ENCODE measurements around the gene PSMA5. TPM values are rescaled to one million over a fixed set of nuclear protein-coding genes. Genes with fewer than 3 reads are reported as not detected.
"Not testable (repeated sequence)": the region's sequence is repeated elsewhere in the genome, so short reads cannot be mapped to it uniquely, and the experiment has no call there.

PSMA5 gene
- total and polyA plus RNA-seq, 5 experiments from 2014 or later, result 71.1 to 93.9 (median 74.5) TPM

- Mint-ChIP-seq H3K4me3 (no peak overlapping the region), H3K36me3 (peaks cover 0 to 13% (median 6%) of the 10 kb centered on the region in 3 donors), H3K27me3 (peaks cover 16 to 46% (median 31%) of the 10 kb centered on the region in 5 donors), H3K9me3 (peaks cover 0 to 26% (median 13%) of the 10 kb centered on the region in 9 donors), H3K4me1 (peaks cover 0 to 2% (median 0%) of the 10 kb centered on the region in 4 donors), H3K27ac (peak overlapping the region in 1 of 10 donors; percentile 34)
- DNase-seq, result no peak
- POLR2A ChIA-PET, result no interaction called here
- ATAC-seq, result no peak
Measured at GRCh38 chr1:109457819-109458218, 31.6 kb upstream of the PSMA5 start.

GRCh38 chr1:109454497-109455133, 28.4 kb upstream of the PSMA5 start:
- Mint-ChIP-seq H3K27me3 (peaks cover 8 to 37% (median 26%) of the 10 kb centered on the region in 5 donors), H3K4me3 (no peak overlapping the region), H3K27ac (no peak overlapping the region), H3K4me1 (no peaks in the 10 kb centered on the region), H3K9me3 (peaks cover 0 to 26% (median 13%) of the 10 kb centered on the region in 9 donors), H3K36me3 (peaks cover 0 to 13% (median 6%) of the 10 kb centered on the region in 3 donors)
- ATAC-seq (no peak), DNase-seq (no peak)
- POLR2A ChIA-PET, result no interaction called here

DNA sequence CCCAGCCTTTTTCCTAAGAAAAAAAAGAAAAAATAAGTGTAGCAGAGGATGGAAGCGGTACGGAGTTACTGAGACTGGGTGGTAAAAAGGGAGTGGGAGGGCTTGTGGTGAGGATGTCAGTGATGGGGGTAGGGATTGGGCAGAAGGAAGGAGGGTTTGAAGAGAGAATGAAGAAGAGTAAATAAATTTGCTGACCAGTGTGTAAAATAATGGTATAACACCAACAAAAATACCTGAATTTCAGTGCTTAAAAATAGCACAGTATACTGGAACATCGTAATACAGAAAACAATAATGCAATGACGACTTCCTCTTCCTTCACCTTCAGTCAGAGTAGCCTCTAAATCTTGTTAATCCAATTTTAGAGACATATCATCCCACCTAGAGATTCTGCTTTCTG, 21.3 kb upstream of the PSMA5 start:
- Mint-ChIP-seq H3K4me3 (no peak overlapping the region), H3K9me3 (peaks cover 0 to 5% (median 0%) of the 10 kb centered on the region in 9 donors), H3K4me1 (no peaks in the 10 kb centered on the region), H3K36me3 (peaks cover 0 to 2% (median 2%) of the 10 kb centered on the region in 3 donors), H3K27ac (no peak overlapping the region), H3K27me3 (peaks cover 12 to 41% (median 24%) of the 10 kb centered on the region in 5 donors)
- DNase-seq (no peak), ATAC-seq (no peak)
- POLR2A ChIA-PET, result no interaction called here

- H3K4me1 Mint-ChIP-seq, POLR2A ChIA-PET, DNase-seq, H3K4me3 Mint-ChIP-seq, H3K9me3 Mint-ChIP-seq, H3K36me3 Mint-ChIP-seq, H3K27ac Mint-ChIP-seq, ATAC-seq: not testable (repeated sequence)
- H3K27me3 Mint-ChIP-seq, result peaks cover 8 to 39% (median 23%) of the 10 kb centered on the region in 5 donors
Measured at GRCh38 chr1:109445949-109446695, 19.9 kb upstream of the PSMA5 start.

DNA sequence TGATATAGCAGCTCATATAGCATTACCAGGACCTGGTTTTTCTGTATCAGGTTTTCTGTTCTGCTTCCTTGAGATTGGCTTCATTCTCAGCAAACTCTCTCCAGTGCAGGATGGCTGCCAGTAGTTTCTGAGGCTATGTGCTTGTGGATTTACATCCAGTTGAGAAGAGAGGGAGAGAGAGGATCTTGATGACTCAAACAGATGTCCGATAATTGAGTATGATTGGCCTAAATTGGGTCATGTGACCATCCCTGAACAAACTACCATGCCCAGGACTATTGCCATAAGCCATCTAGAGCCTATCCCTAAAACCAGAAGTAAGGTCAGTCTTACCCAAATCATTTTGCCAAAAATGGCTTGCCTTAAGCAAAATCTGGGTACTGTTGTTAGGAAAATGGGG, 18.1 kb upstream of the PSMA5 start:
- no peak overlapping the region for H3K27ac Mint-ChIP-seq
- H3K27me3 Mint-ChIP-seq, result peaks cover 5 to 21% (median 19%) of the 10 kb centered on the region in 5 donors
- H3K4me3 Mint-ChIP-seq, result no peak overlapping the region
- POLR2A ChIA-PET, result no interaction called here
- H3K36me3 Mint-ChIP-seq, result no peaks in the 10 kb centered on the region
- H3K4me1 Mint-ChIP-seq, result no peaks in the 10 kb centered on the region
- ATAC-seq (no peak), DNase-seq (no peak)
- no peaks in the 10 kb centered on the region for H3K9me3 Mint-ChIP-seq

DNA sequence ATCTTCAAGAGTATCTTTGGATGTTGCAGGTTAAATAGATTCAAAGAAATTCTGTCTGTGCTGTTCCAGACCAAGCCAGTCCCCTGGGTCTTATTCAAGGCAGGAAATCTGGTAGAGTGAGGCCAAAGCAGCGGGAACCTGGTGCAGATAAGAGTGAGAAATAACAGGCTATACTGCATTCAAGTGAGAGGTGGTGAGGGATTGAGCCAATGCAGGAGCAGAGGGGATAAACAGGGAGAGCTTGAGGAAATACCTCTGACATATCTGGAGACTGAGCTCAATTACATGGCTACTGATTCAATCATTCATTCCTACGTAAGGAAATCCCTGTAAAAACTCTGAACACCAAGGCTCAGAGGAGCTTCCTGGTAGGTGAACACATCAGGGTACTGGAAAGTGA, 17.2 kb upstream of the PSMA5 start:
- DNase-seq (no peak), ATAC-seq (no peak)
- POLR2A ChIA-PET, result no interaction called here
- H3K4me1 Mint-ChIP-seq, result no peaks in the 10 kb centered on the region
- no peak overlapping the region for H3K27ac Mint-ChIP-seq
- no peak overlapping the region for H3K4me3 Mint-ChIP-seq
- peaks cover 5 to 19% (median 18%) of the 10 kb centered on the region in 5 donors for H3K27me3 Mint-ChIP-seq
- H3K36me3 Mint-ChIP-seq, result no peaks in the 10 kb centered on the region
- H3K9me3 Mint-ChIP-seq, result no peaks in the 10 kb centered on the region

GRCh38 chr1:109441069-109441468, 14.8 kb upstream of the PSMA5 start:
- H3K4me1 Mint-ChIP-seq, result no peaks in the 10 kb centered on the region
- POLR2A ChIA-PET, result no interaction called here
- no peaks in the 10 kb centered on the region for H3K9me3 Mint-ChIP-seq
- no peak for DNase-seq
- no peaks in the 10 kb centered on the region for H3K36me3 Mint-ChIP-seq
- peaks cover 5 to 15% (median 9%) of the 10 kb centered on the region in 5 donors for H3K27me3 Mint-ChIP-seq
- ATAC-seq, result no peak
- no peak overlapping the region for H3K4me3 Mint-ChIP-seq
- H3K27ac Mint-ChIP-seq, result no peak overlapping the region

DNA sequence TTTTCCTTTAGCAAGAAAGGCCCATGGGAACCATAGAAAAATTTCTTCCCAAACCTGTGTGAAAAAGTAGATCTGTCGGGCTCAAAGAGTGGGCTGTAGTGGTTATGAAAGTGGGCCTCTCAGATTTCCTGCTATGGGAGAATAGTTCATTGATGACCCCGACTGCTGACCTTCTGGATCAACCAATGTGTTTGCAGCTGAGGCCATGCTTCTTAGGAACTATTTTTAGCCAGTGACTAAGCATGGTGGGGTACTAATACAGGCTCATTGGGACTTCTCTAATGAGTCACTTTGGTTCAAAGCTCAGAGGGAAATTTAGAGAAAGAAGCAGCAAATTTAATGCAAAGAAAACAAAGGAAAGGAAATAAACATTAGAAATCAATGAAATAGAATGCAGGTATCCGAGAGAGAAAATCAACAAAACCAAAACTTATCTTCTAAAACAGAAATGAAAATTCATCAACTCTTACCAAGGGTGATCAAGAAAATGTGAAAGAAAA, 12.6 kb upstream of the PSMA5 start:
- POLR2A ChIA-PET, result no interaction called here
- Mint-ChIP-seq H3K27ac (no peak overlapping the region), H3K4me3 (no peak overlapping the region), H3K27me3 (peaks cover 4 to 12% (median 9%) of the 10 kb centered on the region in 5 donors), H3K4me1 (peaks cover 0 to 3% (median 0%) of the 10 kb centered on the region in 4 donors), H3K36me3 (peaks cover 0 to 4% (median 0%) of the 10 kb centered on the region in 3 donors), H3K9me3 (peaks cover 0 to 3% (median 0%) of the 10 kb centered on the region in 9 donors)
- ATAC-seq, result no peak
- no peak for DNase-seq

DNA sequence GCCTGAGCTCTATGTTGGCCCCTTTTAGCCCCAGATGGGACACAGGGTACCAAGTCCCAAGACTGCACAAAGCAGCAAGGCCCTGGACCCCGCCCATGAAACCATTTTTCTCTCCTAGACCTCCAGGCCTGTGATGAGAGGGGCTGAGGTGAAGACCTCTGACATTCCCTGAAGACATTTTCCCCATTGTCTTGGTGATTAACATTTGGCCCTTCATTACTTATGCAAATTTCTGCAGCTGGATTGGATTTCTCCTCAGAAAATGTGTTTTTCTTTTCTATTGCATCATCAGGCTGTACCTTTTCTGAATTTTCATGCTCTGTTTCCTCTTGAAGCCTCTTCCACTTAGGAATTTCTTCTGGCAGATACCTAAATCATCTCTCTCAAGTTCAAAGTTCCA, 8.2 kb upstream of the PSMA5 start:
- Mint-ChIP-seq H3K27me3 (peaks cover 4 to 12% (median 9%) of the 10 kb centered on the region in 5 donors), H3K36me3 (peaks cover 0 to 4% (median 0%) of the 10 kb centered on the region in 3 donors), H3K4me1 (peaks cover 0 to 3% (median 0%) of the 10 kb centered on the region in 4 donors), H3K27ac (no peak overlapping the region), H3K9me3 (peaks cover 0 to 3% (median 0%) of the 10 kb centered on the region in 9 donors), H3K4me3 (no peak overlapping the region)
- POLR2A ChIA-PET, result no interaction called here
- DNase-seq, result no peak
- ATAC-seq, result no peak

- H3K36me3 Mint-ChIP-seq, result peaks cover 0 to 4% (median 0%) of the 10 kb centered on the region in 3 donors
- no peak overlapping the region for H3K4me3 Mint-ChIP-seq
- H3K4me1 Mint-ChIP-seq, result peaks cover 0 to 3% (median 0%) of the 10 kb centered on the region in 4 donors
- POLR2A ChIA-PET, result no interaction called here
- ATAC-seq (no peak), DNase-seq (no peak)
- peaks cover 0 to 3% (median 0%) of the 10 kb centered on the region in 9 donors for H3K9me3 Mint-ChIP-seq
- no peak overlapping the region for H3K27ac Mint-ChIP-seq
- H3K27me3 Mint-ChIP-seq, result peaks cover 4 to 12% (median 9%) of the 10 kb centered on the region in 5 donors
Measured at GRCh38 chr1:109433322-109433721, 7.1 kb upstream of the PSMA5 start.

DNA sequence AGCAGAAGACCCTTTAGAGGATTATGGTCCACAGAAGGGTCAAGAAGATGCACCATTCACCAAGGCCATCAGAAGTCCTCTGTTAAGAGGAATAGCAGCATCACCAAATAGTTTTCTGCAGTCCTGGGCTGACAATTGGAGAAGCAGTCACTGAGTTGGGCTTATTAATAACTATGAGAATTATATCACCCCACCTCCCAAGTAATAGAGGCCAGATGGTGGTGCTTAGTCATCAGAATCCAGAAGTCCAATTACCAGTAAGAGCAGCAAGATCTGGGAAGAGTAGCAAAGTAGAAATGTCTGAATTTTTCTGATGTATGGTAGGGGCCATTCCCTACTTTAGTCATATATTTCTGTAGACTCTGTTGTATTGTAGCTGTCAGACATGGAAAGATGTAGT, 6.1 kb upstream of the PSMA5 start:
- ATAC-seq, result no peak
- no peak for DNase-seq
- peaks cover 0 to 3% (median 0%) of the 10 kb centered on the region in 9 donors for H3K9me3 Mint-ChIP-seq
- H3K27me3 Mint-ChIP-seq, result peaks cover 4 to 12% (median 9%) of the 10 kb centered on the region in 5 donors
- H3K4me3 Mint-ChIP-seq, result no peak overlapping the region
- POLR2A ChIA-PET, result interaction anchor here (0.5 kb wide), 1 partner anchor 117 kb away, joined by 3 read pairs; no protein-coding TSS in a partner anchor
- H3K4me1 Mint-ChIP-seq, result peaks cover 1 to 5% (median 4%) of the 10 kb centered on the region in 4 donors
- H3K36me3 Mint-ChIP-seq, result peaks cover 0 to 4% (median 0%) of the 10 kb centered on the region in 3 donors
- no peak overlapping the region for H3K27ac Mint-ChIP-seq

GRCh38 chr1:109427171-109427467, 871 bp upstream of the PSMA5 start:
- ATAC-seq (no peak), DNase-seq (no peak)
- H3K4me3 Mint-ChIP-seq, result peak overlapping the region; percentile 94 to 99 (median 97)
- POLR2A ChIA-PET, result interaction anchor here (0.7 to 4.5 kb wide), 8 partner anchors 19 to 911 kb away, joined by 3 to 39 read pairs (median 6); partner anchors contain the start of genes AMIGO1, ATXN7L2 and GNAI3
- peaks cover 21 to 40% (median 36%) of the 10 kb centered on the region in 4 donors for H3K4me1 Mint-ChIP-seq
- H3K9me3 Mint-ChIP-seq, result no peaks in the 10 kb centered on the region
- H3K27ac Mint-ChIP-seq, result peak overlapping the region; percentile 77 to 99 (median 98)
- no peaks in the 10 kb centered on the region for H3K27me3 Mint-ChIP-seq
- peaks cover 0 to 12% (median 0%) of the 10 kb centered on the region in 3 donors for H3K36me3 Mint-ChIP-seq

Measured in naive thymus-derived CD8-positive, alpha-beta T cell (primary cell).